ENCODE measurements around the gene IL1RAPL2. TPM values are rescaled to one million over a fixed set of nuclear protein-coding genes. Genes with fewer than 3 reads are reported as not detected.

Gene IL1RAPL2
- total and polyA plus RNA-seq, 10 of the 15 experiments (the other 5 are each of a cell fraction or from before 2014, with no cell fraction given), result 0.19 TPM; not detected in 9

DNA sequence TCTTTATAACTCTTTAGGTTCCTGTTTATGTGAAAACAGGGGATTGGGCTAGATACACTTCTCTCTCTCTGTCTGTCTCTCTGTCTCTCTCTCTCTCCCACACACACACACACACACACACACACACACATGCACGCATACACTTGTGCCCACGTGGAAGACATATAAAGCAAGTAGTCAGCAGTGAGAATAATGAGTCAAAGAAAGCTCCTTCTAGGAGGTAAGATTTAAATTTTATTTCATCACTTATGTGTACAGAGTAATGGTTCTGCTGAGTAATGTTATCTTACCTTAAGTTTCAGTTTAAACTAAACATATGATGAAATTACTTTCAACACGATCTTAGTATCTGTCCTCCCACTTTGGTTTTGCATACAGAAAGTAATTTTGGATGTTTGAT lies 897.5 kb downstream of the IL1RAPL2 start:
- Histone ChIP-seq H3K9ac (ENCODE audit: control insufficient read depth, insufficient read depth, low read length) (no peak overlapping the region), H3K36me3 (ENCODE audit: control insufficient read depth in 2 of 2, insufficient read depth in 2 of 2, low read length in 1 of 2) (no peaks in the 10 kb centered on the region), H3K79me2 (ENCODE audit: control insufficient read depth, insufficient read depth, low read length) (no peaks in the 10 kb centered on the region), H3K4me3 (no peak overlapping the region), H3K27me3 (replicated peaks in 1 of 2; ENCODE audit: control insufficient read depth in 2 of 2, insufficient read depth in 2 of 2, low read length in 1 of 2) (no peaks in the 10 kb centered on the region; a peak in 1 of 4 replicates), H2AFZ (ENCODE audit: control insufficient read depth, low read depth, low read length) (no peak overlapping the region), H3K4me1 (ENCODE audit: control insufficient read depth, insufficient read depth, low read length) (no peaks in the 10 kb centered on the region), H4K20me1 (ENCODE audit: control insufficient read depth, insufficient read depth) (no peaks in the 10 kb centered on the region), H3K4me2 (ENCODE audit: control insufficient read depth, insufficient read depth) (no peak overlapping the region), H3K27ac (ENCODE audit: control insufficient read depth, insufficient read depth) (no peak overlapping the region), H3K9me3 (replicated peaks; ENCODE audit: control insufficient read depth, insufficient read depth, low read length) (no peaks in the 10 kb centered on the region)
- WGBS (ENCODE audit: insufficient coverage, insufficient replicate concordance, low lambda C conversion rate, missing lambda C conversion rate), result 7% methylated on average over 3 of the region's 3 CpGs
- BruUV-seq (replicated peaks), result no TSS peak
- no peak for ATAC-seq
- no peak for FAIRE-seq
- in situ Hi-C loops (cut with MboI), result no loop called here
- DNase-seq (ENCODE audit: low read depth, low spot score), result no peak
- SMC1A ChIA-PET (ENCODE audit: uncharacterized antibody, unreplicated experiment), result no interaction called here
- TF ChIP-seq, protein P1, sequence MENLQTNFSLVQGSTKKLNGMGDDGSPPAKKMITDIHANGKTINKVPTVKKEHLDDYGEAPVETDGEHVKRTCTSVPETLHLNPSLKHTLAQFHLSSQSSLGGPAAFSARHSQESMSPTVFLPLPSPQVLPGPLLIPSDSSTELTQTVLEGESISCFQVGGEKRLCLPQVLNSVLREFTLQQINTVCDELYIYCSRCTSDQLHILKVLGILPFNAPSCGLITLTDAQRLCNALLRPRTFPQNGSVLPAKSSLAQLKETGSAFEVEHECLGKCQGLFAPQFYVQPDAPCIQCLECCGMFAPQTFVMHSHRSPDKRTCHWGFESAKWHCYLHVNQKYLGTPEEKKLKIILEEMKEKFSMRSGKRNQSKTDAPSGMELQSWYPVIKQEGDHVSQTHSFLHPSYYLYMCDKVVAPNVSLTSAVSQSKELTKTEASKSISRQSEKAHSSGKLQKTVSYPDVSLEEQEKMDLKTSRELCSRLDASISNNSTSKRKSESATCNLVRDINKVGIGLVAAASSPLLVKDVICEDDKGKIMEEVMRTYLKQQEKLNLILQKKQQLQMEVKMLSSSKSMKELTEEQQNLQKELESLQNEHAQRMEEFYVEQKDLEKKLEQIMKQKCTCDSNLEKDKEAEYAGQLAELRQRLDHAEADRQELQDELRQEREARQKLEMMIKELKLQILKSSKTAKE (IDR thresholded peaks at IDR 0.05; ENCODE audit: low read depth, poor library complexity, severe bottlenecking), result no peak
- no peak for TF ChIP-seq RUNX3 (IDR thresholded peaks at IDR 0.05; ENCODE audit: low read length)
- no peak for TF ChIP-seq GATAD2B (conservative IDR thresholded peaks at IDR 0.05; ENCODE audit: low read depth)
- no peak for TF ChIP-seq ZZZ3 (IDR thresholded peaks at IDR 0.05; ENCODE audit: control insufficient read depth, insufficient read length, low read depth)
- no peak for TF ChIP-seq MTA3 (IDR thresholded peaks at IDR 0.05; ENCODE audit: borderline replicate concordance, low read length)
- RAD21 ChIA-PET (ENCODE audit: unreplicated experiment), result no interaction called here
- POLR2A ChIA-PET, result no interaction called here
- CTCF ChIA-PET, result no interaction called here
- intact Hi-C loops (cut with micrococcal nuclease; ENCODE audit: unreplicated experiment), result no loop called here

DNA sequence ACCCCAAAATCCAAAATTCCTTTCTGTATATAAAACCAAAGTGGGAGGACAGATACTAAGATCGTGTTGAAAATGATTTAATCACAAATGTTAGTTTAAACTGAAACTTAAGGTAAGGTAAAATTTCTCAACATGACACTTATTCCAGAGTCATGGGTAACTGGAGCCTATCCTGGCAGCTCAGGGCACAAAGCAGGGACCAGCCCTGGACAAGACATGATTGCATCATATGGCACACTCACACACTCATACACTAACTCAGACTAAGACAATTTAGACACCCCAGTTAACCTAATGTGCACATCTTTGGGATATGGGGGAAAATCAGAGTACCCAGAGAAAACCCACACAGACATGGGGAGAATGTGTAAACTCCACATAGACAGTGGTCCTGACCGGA lies 898.6 kb downstream of the IL1RAPL2 start:
- Histone ChIP-seq H3K4me3 (no peak overlapping the region), H3K36me3 (ENCODE audit: control insufficient read depth in 2 of 2, insufficient read depth in 2 of 2, low read length in 1 of 2) (no peaks in the 10 kb centered on the region), H3K9ac (ENCODE audit: control insufficient read depth, insufficient read depth, low read length) (no peak overlapping the region), H3K4me2 (ENCODE audit: control insufficient read depth, insufficient read depth) (no peak overlapping the region), H3K27me3 (replicated peaks in 1 of 2; ENCODE audit: control insufficient read depth in 2 of 2, insufficient read depth in 2 of 2, low read length in 1 of 2) (no peaks in the 10 kb centered on the region; a peak in 1 of 4 replicates), H3K4me1 (ENCODE audit: control insufficient read depth, insufficient read depth, low read length) (no peaks in the 10 kb centered on the region), H3K9me3 (replicated peaks; ENCODE audit: control insufficient read depth, insufficient read depth, low read length) (no peaks in the 10 kb centered on the region), H3K27ac (ENCODE audit: control insufficient read depth, insufficient read depth) (no peak overlapping the region), H2AFZ (ENCODE audit: control insufficient read depth, low read depth, low read length) (no peak overlapping the region), H4K20me1 (ENCODE audit: control insufficient read depth, insufficient read depth) (no peaks in the 10 kb centered on the region), H3K79me2 (ENCODE audit: control insufficient read depth, insufficient read depth, low read length) (no peaks in the 10 kb centered on the region)
- CTCF ChIA-PET, result no interaction called here
- in situ Hi-C loops (cut with MboI), result no loop called here
- POLR2A ChIA-PET, result no interaction called here
- no TSS peak for BruUV-seq (replicated peaks)
- ATAC-seq (no peak), DNase-seq (ENCODE audit: low read depth, low spot score) (no peak), FAIRE-seq (no peak)
- RAD21 ChIA-PET (ENCODE audit: unreplicated experiment), result no interaction called here
- SMC1A ChIA-PET (ENCODE audit: uncharacterized antibody, unreplicated experiment), result no interaction called here
- intact Hi-C loops (cut with micrococcal nuclease; ENCODE audit: unreplicated experiment), result no loop called here
- WGBS (ENCODE audit: insufficient coverage, insufficient replicate concordance, low lambda C conversion rate, missing lambda C conversion rate), result 15% methylated on average over 2 of the region's 2 CpGs
- TF ChIP-seq FOXK2 (IDR thresholded peaks at IDR 0.05), result no peak
- no peak for TF ChIP-seq KAT2A (conservative IDR thresholded peaks at IDR 0.05; ENCODE audit: control insufficient read depth, low read depth, low read length)
- TF ChIP-seq SMC3 (IDR thresholded peaks at IDR 0.05; ENCODE audit: borderline replicate concordance, low read length), result no peak
- TF ChIP-seq, protein P2, sequence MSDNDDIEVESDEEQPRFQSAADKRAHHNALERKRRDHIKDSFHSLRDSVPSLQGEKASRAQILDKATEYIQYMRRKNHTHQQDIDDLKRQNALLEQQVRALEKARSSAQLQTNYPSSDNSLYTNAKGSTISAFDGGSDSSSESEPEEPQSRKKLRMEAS (IDR thresholded peaks at IDR 0.05; ENCODE audit: low read depth, low read length), result no peak
- TF ChIP-seq POU2F2 (IDR thresholded peaks at IDR 0.05; ENCODE audit: borderline replicate concordance, low read depth, low read length), result no peak
- no peak for TF ChIP-seq ZBED1 (IDR thresholded peaks at IDR 0.05; ENCODE audit: borderline replicate concordance)
- TF ChIP-seq HDGF (IDR thresholded peaks at IDR 0.05), result no peak
- no peak for TF ChIP-seq CBFB (IDR thresholded peaks at IDR 0.05; ENCODE audit: low read depth)
- TF ChIP-seq NFYA (IDR thresholded peaks at IDR 0.05; ENCODE audit: borderline replicate concordance, low read depth, low read length), result no peak
- TF ChIP-seq, protein P3, sequence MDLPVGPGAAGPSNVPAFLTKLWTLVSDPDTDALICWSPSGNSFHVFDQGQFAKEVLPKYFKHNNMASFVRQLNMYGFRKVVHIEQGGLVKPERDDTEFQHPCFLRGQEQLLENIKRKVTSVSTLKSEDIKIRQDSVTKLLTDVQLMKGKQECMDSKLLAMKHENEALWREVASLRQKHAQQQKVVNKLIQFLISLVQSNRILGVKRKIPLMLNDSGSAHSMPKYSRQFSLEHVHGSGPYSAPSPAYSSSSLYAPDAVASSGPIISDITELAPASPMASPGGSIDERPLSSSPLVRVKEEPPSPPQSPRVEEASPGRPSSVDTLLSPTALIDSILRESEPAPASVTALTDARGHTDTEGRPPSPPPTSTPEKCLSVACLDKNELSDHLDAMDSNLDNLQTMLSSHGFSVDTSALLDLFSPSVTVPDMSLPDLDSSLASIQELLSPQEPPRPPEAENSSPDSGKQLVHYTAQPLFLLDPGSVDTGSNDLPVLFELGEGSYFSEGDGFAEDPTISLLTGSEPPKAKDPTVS (IDR thresholded peaks at IDR 0.05; ENCODE audit: low read depth, low read length), result no peak
- TF ChIP-seq BRCA1 (IDR thresholded peaks at IDR 0.05; ENCODE audit: low read depth, low read length), result no peak
- TF ChIP-seq SMAD1 (IDR thresholded peaks at IDR 0.05; ENCODE audit: low read depth, partially characterized antibody), result no peak
